ENCODE results near the gene FAM25A.

- TF ChIP-seq CTCF (IDR thresholded peaks at IDR 0.05) (no peak), POLR2A (IDR thresholded peaks at IDR 0.05) (no peak)
Measured at GRCh38 chr10:87030912-87031635, 11.0 kb downstream of the FAM25A start.

Data from esophagus squamous epithelium (tissue), 4 donors.